Calu3 (cell line): ENCODE measurements around the gene EVPL. TPM values are rescaled to one million over a fixed set of nuclear protein-coding genes. Genes with fewer than 3 reads are reported as not detected.

ENCODE experiments used
- BruUV-seq: library from RNA; stranded (reverse); fragments of 400-500 nt; replicated peaks from 2 replicates; lab custom pipeline; 2021; lab: Mats Ljungman, UMichigan
- CTCF ChIA-PET: fragments of 300-600 bp; sonication (Branson Sonifier 250); formaldehyde crosslinking; loops from one replicate; lab custom pipeline; 2022; ENCODE audit warnings: antibody characterized with exemption; lab: Charles Lee
- DNase-seq: peaks from one replicate; pipeline ENCODE4 v3.0.0; 2022
- H3K27ac Mint-ChIP-seq: one replicate; pipeline ENCODE4 v1.8.0; 2022; ENCODE audit warnings: mixed read lengths; ENCODE audit not compliant: unreplicated experiment
- H3K27me3 Mint-ChIP-seq: one replicate; pipeline ENCODE4 v1.8.0; 2022; ENCODE audit warnings: mixed read lengths; ENCODE audit not compliant: unreplicated experiment
- H3K36me3 Mint-ChIP-seq: one replicate; pipeline ENCODE4 v1.8.0; 2022; ENCODE audit warnings: mild to moderate bottlenecking, moderate library complexity, mixed read lengths; ENCODE audit not compliant: insufficient read depth, unreplicated experiment
- H3K4me1 Mint-ChIP-seq: one replicate; pipeline ENCODE4 v1.8.0; 2022; ENCODE audit warnings: mild to moderate bottlenecking, low read depth, mixed read lengths; ENCODE audit not compliant: unreplicated experiment
- H3K4me3 Mint-ChIP-seq: one replicate; pipeline ENCODE4 v1.8.0; 2022; ENCODE audit warnings: mild to moderate bottlenecking, low read depth, moderate library complexity, mixed read lengths; ENCODE audit not compliant: unreplicated experiment
- H3K9me3 Mint-ChIP-seq: one replicate; pipeline ENCODE4 v1.8.0; 2022; ENCODE audit warnings: low read depth, mixed read lengths; ENCODE audit not compliant: unreplicated experiment
- CTCF ChIP-seq: fragments of 200-600 bp; IDR thresholded peaks from one replicate; pipeline ENCODE4 v1.8.0; 2022; ENCODE audit warnings: antibody characterized with exemption; ENCODE audit not compliant: unreplicated experiment
- intact Hi-C: fragments of 100-400 bp; cut with micrococcal nuclease; formaldehyde crosslinking; loops from one replicate; pipeline ENCODE4 v1.10.0; 2022; ENCODE audit not compliant: unreplicated experiment
- total RNA-seq: library from RNA; stranded (reverse); gene quantifications from 2 replicates; pipeline ENCODE4 v1.2.3, GENCODE V29; 2022

Gene EVPL
- total RNA-seq, 1 experiment from 2014 or later: 51.8 TPM

- intact Hi-C loops: no loop called here
- Mint-ChIP-seq H3K4me3 (no peak overlapping the region), H3K27ac (no peak overlapping the region), H3K4me1 (no peaks in the 10 kb centered on the region), H3K9me3 (no peaks in the 10 kb centered on the region), H3K27me3 (no peaks in the 10 kb centered on the region), H3K36me3 (peaks cover 41% of the 10 kb centered on the region)
- no TSS peak for BruUV-seq
- TF ChIP-seq CTCF: no peak
- no peak for DNase-seq
- CTCF ChIA-PET: interaction anchor here (0.8 kb wide), 1 partner anchor 115 kb away, joined by 3 read pairs; no protein-coding TSS in a partner anchor
Measured at GRCh38 chr17:76019833-76020467, 7.2 kb downstream of the EVPL start.

GRCh38 chr17:76018801-76019200 is 8.3 kb downstream of the EVPL start:
- no TSS peak for BruUV-seq
- intact Hi-C loops: no loop called here
- H3K36me3 Mint-ChIP-seq: peaks cover 41% of the 10 kb centered on the region
- H3K4me3 Mint-ChIP-seq: no peak overlapping the region
- CTCF ChIA-PET: no interaction called here
- H3K9me3 Mint-ChIP-seq: no peaks in the 10 kb centered on the region
- DNase-seq: no peak
- no peak overlapping the region for H3K27ac Mint-ChIP-seq
- H3K4me1 Mint-ChIP-seq: no peaks in the 10 kb centered on the region
- TF ChIP-seq CTCF: no peak
- H3K27me3 Mint-ChIP-seq: no peaks in the 10 kb centered on the region

- Mint-ChIP-seq H3K4me3 (no peak overlapping the region), H3K27me3 (no peaks in the 10 kb centered on the region), H3K27ac (no peak overlapping the region), H3K4me1 (no peaks in the 10 kb centered on the region), H3K36me3 (peaks cover 41% of the 10 kb centered on the region), H3K9me3 (no peaks in the 10 kb centered on the region)
- intact Hi-C loops: no loop called here
- DNase-seq: no peak
- no peak for TF ChIP-seq CTCF
- CTCF ChIA-PET: no interaction called here
- BruUV-seq: no TSS peak
Measured at GRCh38 chr17:76018340-76018680, 8.8 kb downstream of the EVPL start.

- CTCF ChIA-PET: interaction anchor here (0.6 kb wide), 2 partner anchors 13 to 89 kb away, joined by 3 read pairs; no protein-coding TSS in a partner anchor
- intact Hi-C loops: no loop called here
- TF ChIP-seq CTCF: no peak
- Mint-ChIP-seq H3K9me3 (no peaks in the 10 kb centered on the region), H3K4me1 (no peaks in the 10 kb centered on the region), H3K27me3 (no peaks in the 10 kb centered on the region), H3K4me3 (no peak overlapping the region), H3K27ac (no peak overlapping the region), H3K36me3 (peaks cover 36% of the 10 kb centered on the region)
- BruUV-seq: no TSS peak
- DNase-seq: no peak
Measured at GRCh38 chr17:76017481-76018339, 9.4 kb downstream of the EVPL start.
